ENCODE results near the gene CYP11A1.

The CYP11A1 gene

GRCh38 chr15:74352393-74352910 is 15.0 kb downstream of the CYP11A1 start:
- Histone ChIP-seq H3K4me3 (ENCODE audit: low read length, poor library complexity, severe bottlenecking) (no peak overlapping the region), H3K9me2 (replicated peaks; ENCODE audit: low read depth, low read length) (no peaks in the 10 kb centered on the region), H3K79me2 (ENCODE audit: insufficient read depth, low read length) (no peaks in the 10 kb centered on the region), H3K36me3 (ENCODE audit: insufficient read depth, low read length) (no peaks in the 10 kb centered on the region), H3K9me3 (ENCODE audit: insufficient read depth, low read depth, low read length) (no peaks in the 10 kb centered on the region), H3F3A (ENCODE audit: low read depth) (no peaks in the 10 kb centered on the region), H3K27me3 (ENCODE audit: insufficient read depth, low read length, poor library complexity, severe bottlenecking) (no peaks in the 10 kb centered on the region), H4K20me1 (ENCODE audit: insufficient read depth, low read length, poor library complexity, severe bottlenecking) (no peaks in the 10 kb centered on the region), H3K9ac (ENCODE audit: low read depth, low read length, poor library complexity, severe bottlenecking) (no peak overlapping the region), H3K4me2 (ENCODE audit: low read depth, low read length, poor library complexity, severe bottlenecking) (no peak overlapping the region), H3K4me1 (ENCODE audit: insufficient read depth, low read length, poor library complexity, severe bottlenecking) (no peaks in the 10 kb centered on the region), H2AFZ (ENCODE audit: low read length) (no peak overlapping the region)
- TF ChIP-seq EZH2phosphoT487 (IDR thresholded peaks at IDR 0.05; ENCODE audit: borderline replicate concordance): no peak
- TF ChIP-seq CTCF (conservative IDR thresholded peaks at IDR 0.05; ENCODE audit: low read length): no peak

DNA sequence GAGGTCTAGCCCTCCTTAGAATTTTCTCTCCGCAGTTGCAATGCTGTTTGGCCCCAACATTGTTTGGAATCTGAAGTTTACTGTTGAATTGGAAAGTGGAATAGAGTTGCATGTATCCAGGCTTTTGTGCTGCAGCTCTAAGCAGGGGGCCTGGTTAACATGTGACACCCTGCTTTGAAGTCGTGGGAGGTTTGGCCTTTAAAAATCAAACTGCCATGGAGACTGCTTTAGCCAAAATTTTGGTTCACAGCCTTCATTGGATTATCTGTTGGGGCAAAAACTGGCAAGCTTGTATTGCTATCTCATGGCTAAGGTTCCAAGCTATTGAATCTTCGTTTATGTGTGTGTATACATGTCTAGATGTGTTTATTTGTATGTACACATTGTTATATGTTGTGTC is 15.8 kb downstream of the CYP11A1 start:
- H3K79me2 ChIP-seq (ENCODE audit: insufficient read depth, low read length): no peaks in the 10 kb centered on the region
- H3K4me2 ChIP-seq (ENCODE audit: low read depth, low read length, poor library complexity, severe bottlenecking): no peak overlapping the region
- no peaks in the 10 kb centered on the region for H3K27me3 ChIP-seq (ENCODE audit: insufficient read depth, low read length, poor library complexity, severe bottlenecking)
- H3K9ac ChIP-seq (ENCODE audit: low read depth, low read length, poor library complexity, severe bottlenecking): no peak overlapping the region
- H3K9me3 ChIP-seq (ENCODE audit: insufficient read depth, low read depth, low read length): no peaks in the 10 kb centered on the region
- H3K36me3 ChIP-seq (ENCODE audit: insufficient read depth, low read length): no peaks in the 10 kb centered on the region
- no peaks in the 10 kb centered on the region for H3K9me2 ChIP-seq (replicated peaks; ENCODE audit: low read depth, low read length)
- H3F3A ChIP-seq (ENCODE audit: low read depth): no peaks in the 10 kb centered on the region
- no peak overlapping the region for H3K4me3 ChIP-seq (ENCODE audit: low read length, poor library complexity, severe bottlenecking)
- TF ChIP-seq EZH2phosphoT487 (IDR thresholded peaks at IDR 0.05; ENCODE audit: borderline replicate concordance): no peak
- no peak for TF ChIP-seq CTCF (conservative IDR thresholded peaks at IDR 0.05; ENCODE audit: low read length)
- no peak overlapping the region for H2AFZ ChIP-seq (ENCODE audit: low read length)
- no peaks in the 10 kb centered on the region for H3K4me1 ChIP-seq (ENCODE audit: insufficient read depth, low read length, poor library complexity, severe bottlenecking)
- H4K20me1 ChIP-seq (ENCODE audit: insufficient read depth, low read length, poor library complexity, severe bottlenecking): no peaks in the 10 kb centered on the region

DNA sequence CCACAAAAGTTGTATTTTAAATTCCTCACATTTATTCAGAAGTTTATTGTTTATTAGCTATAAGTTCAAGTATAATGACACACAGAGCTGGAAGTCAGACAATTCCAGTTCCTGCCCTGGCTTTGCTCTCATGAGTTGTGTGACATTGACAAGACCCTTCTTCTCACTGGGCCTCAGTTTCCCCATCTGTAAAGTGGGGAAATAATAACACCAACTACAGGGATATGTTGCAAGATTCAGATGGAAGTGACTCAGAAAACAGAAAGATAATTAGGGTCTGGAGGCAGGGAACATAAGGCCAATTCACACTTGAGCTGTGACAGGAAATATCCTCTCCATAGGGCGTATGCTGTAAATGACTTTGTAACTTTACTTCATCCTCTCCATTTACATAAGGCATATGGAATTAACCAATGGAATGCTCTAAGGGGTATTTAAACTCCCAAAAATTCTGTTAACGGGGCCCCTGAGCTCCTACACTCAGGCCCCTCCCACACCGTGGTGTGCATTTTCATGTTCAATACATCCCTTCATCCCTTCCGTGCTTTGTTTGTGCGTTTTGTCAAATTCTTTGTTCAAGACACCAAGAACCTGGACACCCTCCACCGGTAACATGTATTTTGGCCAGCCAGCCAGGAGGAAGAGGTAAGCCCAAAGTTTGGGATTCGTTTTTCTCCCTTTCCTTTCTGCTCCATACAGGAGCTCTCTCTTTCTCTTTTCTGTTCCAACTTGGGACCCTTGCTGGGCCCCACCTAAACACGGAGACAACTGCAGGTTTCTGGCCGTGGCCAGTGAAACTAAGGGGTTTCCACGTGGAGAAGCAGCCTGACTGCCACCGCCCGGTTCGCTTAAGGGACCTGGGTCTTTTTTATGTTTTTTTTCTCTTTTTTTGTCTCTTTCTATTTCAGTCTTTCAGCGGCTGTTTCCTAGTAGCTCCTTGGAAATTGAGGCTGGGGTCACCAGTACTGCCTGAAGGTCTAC is 16.9 kb downstream of the CYP11A1 start:
- H3K9me2 ChIP-seq (replicated peaks; ENCODE audit: low read depth, low read length): no peaks in the 10 kb centered on the region
- no peaks in the 10 kb centered on the region for H3F3A ChIP-seq (ENCODE audit: low read depth)
- TF ChIP-seq CTCF (conservative IDR thresholded peaks at IDR 0.05; ENCODE audit: low read length) (no peak), EZH2phosphoT487 (IDR thresholded peaks at IDR 0.05; ENCODE audit: borderline replicate concordance) (no peak)
- H3K36me3 ChIP-seq (ENCODE audit: insufficient read depth, low read length): no peaks in the 10 kb centered on the region
- no peak overlapping the region for H3K9ac ChIP-seq (ENCODE audit: low read depth, low read length, poor library complexity, severe bottlenecking)
- no peak overlapping the region for H3K4me3 ChIP-seq (ENCODE audit: low read length, poor library complexity, severe bottlenecking)
- H3K4me1 ChIP-seq (ENCODE audit: insufficient read depth, low read length, poor library complexity, severe bottlenecking): no peaks in the 10 kb centered on the region
- H3K79me2 ChIP-seq (ENCODE audit: insufficient read depth, low read length): no peaks in the 10 kb centered on the region
- H2AFZ ChIP-seq (ENCODE audit: low read length): no peak overlapping the region
- H3K9me3 ChIP-seq (ENCODE audit: insufficient read depth, low read depth, low read length): no peaks in the 10 kb centered on the region
- no peaks in the 10 kb centered on the region for H4K20me1 ChIP-seq (ENCODE audit: insufficient read depth, low read length, poor library complexity, severe bottlenecking)
- H3K27me3 ChIP-seq (ENCODE audit: insufficient read depth, low read length, poor library complexity, severe bottlenecking): no peaks in the 10 kb centered on the region
- no peak overlapping the region for H3K4me2 ChIP-seq (ENCODE audit: low read depth, low read length, poor library complexity, severe bottlenecking)
